Hepatocyte (in vitro differentiated cells): ENCODE results near the gene TREML1. TPM values are rescaled to one million over a fixed set of nuclear protein-coding genes. Genes with fewer than 3 reads are reported as not detected.

Experiments
- DNase-seq: peaks from one replicate; pipeline ENCODE4 v3.0.0-alpha.2; 2016; ENCODE audit warnings: low spot score
- H2AFZ ChIP-seq: fragments of 200-600 bp; sonication (generic); 2 replicates; pipeline ENCODE4 v1.6.0; 2016; ENCODE audit warnings: antibody characterized with exemption, mild to moderate bottlenecking
- H3K27ac ChIP-seq: fragments of 200-600 bp; sonication (generic); 2 replicates; pipeline ENCODE4 v1.5.1; 2016; ENCODE audit warnings: mild to moderate bottlenecking
- H3K27me3 ChIP-seq: fragments of 200-600 bp; sonication (generic); 2 replicates; pipeline ENCODE4 v1.6.1; 2016
- H3K36me3 ChIP-seq: fragments of 200-600 bp; sonication (generic); replicated peaks from 2 replicates; pipeline ENCODE4 v1.5.1; 2016; ENCODE audit warnings: low read depth; ENCODE audit not compliant: insufficient read depth
- H3K4me1 ChIP-seq: fragments of 200-600 bp; sonication (generic); 2 replicates; pipeline ENCODE4 v1.5.1; 2016; ENCODE audit warnings: mild to moderate bottlenecking, moderate library complexity; ENCODE audit not compliant: insufficient read depth
- H3K4me2 ChIP-seq: fragments of 200-600 bp; sonication (generic); 2 replicates; pipeline ENCODE4 v1.6.0; 2016
- H3K4me3 ChIP-seq: fragments of 200-600 bp; sonication (generic); 2 replicates; pipeline ENCODE4 v1.5.1; 2016; ENCODE audit warnings: mild to moderate bottlenecking
- H3K79me2 ChIP-seq: fragments of 200-600 bp; sonication (generic); 2 replicates; pipeline ENCODE4 v1.6.0; 2017; ENCODE audit warnings: mild to moderate bottlenecking
- H3K9me2 ChIP-seq: fragments of 200-600 bp; sonication (generic); replicated peaks from 2 replicates; pipeline ENCODE4 v1.6.0; 2017; ENCODE audit warnings: mild to moderate bottlenecking; ENCODE audit not compliant: insufficient read depth
- H3K9me3 ChIP-seq: fragments of 200-600 bp; sonication (generic); 2 replicates; pipeline ENCODE4 v1.5.1; 2016; ENCODE audit warnings: low read depth, mild to moderate bottlenecking
- H4K20me1 ChIP-seq: fragments of 200-600 bp; sonication (generic); 2 replicates; pipeline ENCODE4 v1.6.0; 2016; ENCODE audit warnings: mild to moderate bottlenecking; ENCODE audit not compliant: insufficient read depth, poor library complexity, severe bottlenecking
- EZH2 ChIP-seq: fragments of 200-600 bp; sonication (generic); IDR thresholded peaks from 2 replicates; pipeline ENCODE4 v1.6.1; 2016; ENCODE audit warnings: antibody characterized with exemption, mild to moderate bottlenecking, borderline replicate concordance
- EZH2phosphoT487 ChIP-seq: fragments of 200-600 bp; sonication (generic); IDR thresholded peaks from one replicate; pipeline ENCODE4 v1.6.1; 2018; ENCODE audit warnings: antibody characterized with exemption, mild to moderate bottlenecking, low read depth, moderate library complexity; ENCODE audit not compliant: unreplicated experiment, severe bottlenecking
- WGBS: methylation state at CpG from one replicate; pipeline ENCODE4 v1.1.6; 2016; ENCODE audit warnings: low lambda C conversion rate; ENCODE audit errors: missing lambda C conversion rate; 5-methylcytosine and 5-hydroxymethylcytosine counted together
- polyA plus RNA-seq: library from polyadenylated mRNA; unstranded; fragments of >200 nt; fragmentation: Nextera tagmentation; extraction: Ambion mirVana; gene quantifications from 2 replicates; pipeline ENCODE4 v1.2.1, GENCODE V29; 2016
- total RNA-seq: library from RNA; depleted of rRNA; stranded (reverse); fragments of >200 nt; gene quantifications from 2 replicates; pipeline ENCODE4 v1.2.3, GENCODE V29; 2014
- TF ChIP-seq, protein P1 (sequence below): fragments of 200-600 bp; sonication (generic); IDR thresholded peaks from 2 replicates; pipeline ENCODE4 v1.5.1; 2016; ENCODE audit warnings: antibody characterized with exemption, mild to moderate bottlenecking; ENCODE audit not compliant: poor library complexity

Gene TREML1
- total and polyA plus RNA-seq, 2 experiments from 2014 or later = not detected

DNA sequence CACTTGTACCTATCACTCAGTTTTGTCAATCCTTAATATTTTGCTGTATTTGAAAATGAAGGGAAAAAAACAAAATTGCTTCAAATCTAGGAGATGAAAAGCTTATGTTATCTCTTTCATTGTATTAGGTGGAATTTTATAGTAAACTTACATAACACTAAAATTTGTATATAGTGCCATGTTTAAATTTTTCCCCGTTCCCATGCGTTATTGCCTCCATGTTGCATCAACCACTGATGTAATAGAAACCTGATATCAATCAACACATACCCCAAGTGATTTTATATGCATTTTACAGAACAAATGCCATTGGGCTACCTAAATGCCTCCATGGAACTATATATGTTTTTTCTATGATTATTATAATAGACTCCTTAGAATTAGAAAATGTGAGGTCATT, 23.5 kb upstream of the TREML1 start:
- 86% methylated on average over 2 of the region's 2 CpGs for WGBS
- H3K4me3 ChIP-seq = no peak overlapping the region
- no peaks in the 10 kb centered on the region for H3K79me2 ChIP-seq
- no peaks in the 10 kb centered on the region for H3K36me3 ChIP-seq
- no peak overlapping the region for H2AFZ ChIP-seq
- no peaks in the 10 kb centered on the region for H4K20me1 ChIP-seq
- no peaks in the 10 kb centered on the region for H3K9me2 ChIP-seq
- H3K4me2 ChIP-seq = no peak overlapping the region
- no peaks in the 10 kb centered on the region for H3K9me3 ChIP-seq
- H3K4me1 ChIP-seq = no peaks in the 10 kb centered on the region
- H3K27ac ChIP-seq = no peak overlapping the region
- TF ChIP-seq EZH2 (no peak), EZH2phosphoT487 (no peak)
- DNase-seq = no peak
- H3K27me3 ChIP-seq = peaks cover 19% of the 10 kb centered on the region

DNA sequence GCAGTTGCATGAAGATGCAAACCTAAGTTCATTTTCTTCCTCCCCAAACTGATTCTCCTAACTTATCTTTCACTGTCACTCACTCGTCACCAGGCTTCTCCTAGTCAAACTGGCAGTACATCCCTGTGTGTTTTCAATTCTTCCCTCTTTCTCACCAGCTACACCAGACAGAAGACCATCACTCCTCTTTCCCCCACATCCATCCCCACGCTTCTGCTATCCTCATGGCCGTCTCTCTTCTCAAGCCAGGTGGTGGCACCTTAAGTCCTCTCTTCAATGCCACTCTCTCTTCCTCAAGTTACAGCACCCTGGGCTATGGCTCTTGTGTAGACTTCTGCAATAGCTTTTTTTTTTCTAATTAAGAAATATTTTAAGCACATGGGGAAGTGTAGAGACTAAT, 23.1 kb upstream of the TREML1 start:
- H3K4me1 ChIP-seq = no peaks in the 10 kb centered on the region
- no peaks in the 10 kb centered on the region for H4K20me1 ChIP-seq
- no peaks in the 10 kb centered on the region for H3K9me3 ChIP-seq
- H2AFZ ChIP-seq = no peak overlapping the region
- H3K27ac ChIP-seq = no peak overlapping the region
- 86% methylated on average over 3 of the region's 3 CpGs for WGBS
- H3K4me3 ChIP-seq = no peak overlapping the region
- no peaks in the 10 kb centered on the region for H3K36me3 ChIP-seq
- no peak overlapping the region for H3K4me2 ChIP-seq
- DNase-seq = no peak
- no peak for TF ChIP-seq EZH2
- TF ChIP-seq, protein P1, sequence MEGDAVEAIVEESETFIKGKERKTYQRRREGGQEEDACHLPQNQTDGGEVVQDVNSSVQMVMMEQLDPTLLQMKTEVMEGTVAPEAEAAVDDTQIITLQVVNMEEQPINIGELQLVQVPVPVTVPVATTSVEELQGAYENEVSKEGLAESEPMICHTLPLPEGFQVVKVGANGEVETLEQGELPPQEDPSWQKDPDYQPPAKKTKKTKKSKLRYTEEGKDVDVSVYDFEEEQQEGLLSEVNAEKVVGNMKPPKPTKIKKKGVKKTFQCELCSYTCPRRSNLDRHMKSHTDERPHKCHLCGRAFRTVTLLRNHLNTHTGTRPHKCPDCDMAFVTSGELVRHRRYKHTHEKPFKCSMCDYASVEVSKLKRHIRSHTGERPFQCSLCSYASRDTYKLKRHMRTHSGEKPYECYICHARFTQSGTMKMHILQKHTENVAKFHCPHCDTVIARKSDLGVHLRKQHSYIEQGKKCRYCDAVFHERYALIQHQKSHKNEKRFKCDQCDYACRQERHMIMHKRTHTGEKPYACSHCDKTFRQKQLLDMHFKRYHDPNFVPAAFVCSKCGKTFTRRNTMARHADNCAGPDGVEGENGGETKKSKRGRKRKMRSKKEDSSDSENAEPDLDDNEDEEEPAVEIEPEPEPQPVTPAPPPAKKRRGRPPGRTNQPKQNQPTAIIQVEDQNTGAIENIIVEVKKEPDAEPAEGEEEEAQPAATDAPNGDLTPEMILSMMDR = no peak
- no peak for TF ChIP-seq EZH2phosphoT487
- no peaks in the 10 kb centered on the region for H3K9me2 ChIP-seq
- peaks cover 19% of the 10 kb centered on the region for H3K27me3 ChIP-seq
- no peaks in the 10 kb centered on the region for H3K79me2 ChIP-seq

DNA sequence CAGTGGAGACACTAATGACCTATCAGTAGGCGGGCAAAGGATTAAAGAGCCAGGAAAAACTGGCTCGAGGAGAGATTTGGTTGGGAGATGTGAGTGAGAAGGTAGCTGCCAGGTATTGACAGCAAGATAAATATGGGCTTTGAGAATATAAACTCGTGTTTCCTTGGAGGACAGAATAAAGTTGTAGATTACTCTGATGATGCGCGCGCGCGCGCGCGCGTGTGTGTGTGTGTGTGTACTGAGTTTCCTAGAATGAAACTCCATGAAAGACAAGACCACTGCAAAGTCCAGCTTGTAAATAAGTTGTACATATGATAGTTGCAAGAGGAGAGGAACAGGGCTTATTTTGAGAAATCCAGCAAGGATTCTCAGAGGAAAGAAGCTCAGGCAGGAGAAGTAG, 22.0 kb upstream of the TREML1 start:
- H3K4me3 ChIP-seq = no peak overlapping the region
- H3K4me1 ChIP-seq = no peaks in the 10 kb centered on the region
- H3K27me3 ChIP-seq = peaks cover 22% of the 10 kb centered on the region
- no peaks in the 10 kb centered on the region for H4K20me1 ChIP-seq
- H3K9me3 ChIP-seq = no peaks in the 10 kb centered on the region
- H3K79me2 ChIP-seq = no peaks in the 10 kb centered on the region
- TF ChIP-seq EZH2 (no peak), EZH2phosphoT487 (no peak)
- TF ChIP-seq, protein P1 = no peak
- 87% methylated on average over 12 of the region's 12 CpGs for WGBS
- H3K9me2 ChIP-seq = no peaks in the 10 kb centered on the region
- no peaks in the 10 kb centered on the region for H3K36me3 ChIP-seq
- H2AFZ ChIP-seq = no peak overlapping the region
- no peak overlapping the region for H3K4me2 ChIP-seq
- no peak for DNase-seq
- H3K27ac ChIP-seq = no peak overlapping the region

DNA sequence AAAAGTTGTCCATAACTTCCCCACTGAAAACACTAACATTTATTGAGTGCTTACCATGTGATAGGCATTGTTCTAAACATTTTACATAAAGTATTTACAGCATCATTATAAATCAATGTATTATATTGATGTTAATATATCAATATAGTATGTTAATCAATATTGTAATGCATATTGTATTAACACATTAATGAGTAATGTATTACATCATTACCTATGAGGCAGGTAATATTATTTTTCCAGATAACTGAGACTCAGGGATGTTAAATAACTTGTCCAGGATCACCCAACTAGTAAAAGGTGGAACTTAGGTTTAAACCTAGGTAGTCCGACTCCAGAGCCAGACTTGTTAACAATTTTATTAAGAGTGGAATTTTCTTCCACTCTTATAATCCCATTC, 20.9 kb upstream of the TREML1 start:
- Histone ChIP-seq H3K4me2 (no peak overlapping the region), H3K9me3 (no peaks in the 10 kb centered on the region), H3K36me3 (no peaks in the 10 kb centered on the region), H4K20me1 (no peaks in the 10 kb centered on the region), H3K79me2 (no peaks in the 10 kb centered on the region), H3K4me1 (no peaks in the 10 kb centered on the region), H3K27me3 (peaks cover 26% of the 10 kb centered on the region), H3K9me2 (no peaks in the 10 kb centered on the region), H3K27ac (no peak overlapping the region), H2AFZ (no peak overlapping the region), H3K4me3 (no peak overlapping the region)
- TF ChIP-seq EZH2 (no peak), EZH2phosphoT487 (no peak)
- TF ChIP-seq, protein P1 = no peak
- DNase-seq = no peak
- WGBS = 93% methylated on average over 1 of the region's 1 CpG
